Smooth muscle cell of the brain vasculature (primary cell): Measurements from ENCODE around the gene SERTM2.

Experiments used
- DNase-seq: peaks from one replicate; pipeline ENCODE4 v3.0.0-alpha.2; 2012; ENCODE audit warnings: low read depth, low spot score

Gene SERTM2

DNA sequence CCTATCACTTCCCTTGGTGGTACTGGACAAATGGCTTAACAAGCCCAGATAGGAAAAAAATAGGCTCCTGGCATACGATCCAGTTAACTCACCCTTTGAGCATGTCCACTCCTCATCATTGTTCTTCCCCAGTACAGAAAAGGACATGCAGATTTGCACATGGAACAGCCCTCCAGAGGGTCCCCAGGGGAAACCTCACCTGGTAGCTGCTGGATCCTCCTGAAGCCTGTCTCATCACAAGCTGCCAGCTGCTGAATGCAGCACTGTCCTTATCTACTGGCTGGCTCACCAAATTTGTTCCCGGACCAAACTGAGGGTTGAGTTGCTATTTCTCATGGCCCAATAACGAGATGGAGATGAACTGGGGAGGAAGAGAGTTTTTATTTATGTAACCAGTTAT, 49.4 kb downstream of the SERTM2 start:
- no peak for DNase-seq

DNA sequence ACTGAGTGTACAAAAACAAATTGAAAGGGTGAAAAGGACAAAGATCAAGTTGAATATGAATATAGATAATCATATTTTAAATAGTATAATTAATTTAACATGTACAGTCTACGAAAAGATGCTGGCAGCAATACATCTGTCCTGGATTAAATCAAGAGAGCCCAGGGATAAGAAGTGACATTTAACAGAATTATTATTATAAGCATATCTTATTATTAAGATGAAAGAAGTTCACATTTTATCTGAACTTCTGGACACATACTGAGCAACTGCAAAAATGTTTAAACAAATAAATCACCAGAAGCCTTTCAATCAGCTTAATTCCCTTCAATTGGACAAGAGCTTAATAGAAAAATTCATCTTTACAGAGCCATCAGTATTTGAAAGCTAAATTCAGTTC, 50.4 kb downstream of the SERTM2 start:
- no peak for DNase-seq

DNA sequence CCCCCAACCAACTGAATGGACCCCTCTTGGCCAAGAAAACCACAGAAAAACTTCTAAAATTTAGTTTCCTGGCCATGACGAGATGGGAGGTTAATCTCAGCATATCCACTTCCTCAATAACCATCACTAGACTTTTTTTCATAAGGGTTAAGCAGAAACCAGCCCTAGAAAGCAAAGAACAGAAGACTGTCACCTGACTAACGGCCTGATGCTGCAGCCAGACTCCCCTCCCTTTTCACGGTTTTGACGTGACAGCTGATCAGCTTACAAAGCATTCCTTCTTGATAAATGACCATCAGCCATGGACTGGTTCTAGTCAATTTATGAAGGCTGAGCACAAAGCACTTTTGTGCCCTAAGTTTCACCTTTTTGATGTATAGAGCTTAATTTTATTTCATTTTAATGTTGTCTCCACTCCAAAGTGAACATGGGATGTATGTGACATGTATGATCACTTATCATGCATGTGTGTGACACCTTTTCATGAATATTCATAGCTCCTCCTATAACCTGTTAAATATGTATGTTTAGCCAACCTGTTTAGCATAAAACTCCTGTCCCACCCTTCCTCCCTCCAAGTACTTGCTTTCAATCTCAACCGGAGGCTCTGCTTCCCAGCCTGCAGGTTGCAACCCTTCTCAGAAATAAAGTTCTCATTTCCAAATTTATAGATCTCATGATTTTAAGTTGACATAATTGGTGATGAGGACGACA, 56.3 kb downstream of the SERTM2 start:
- DNase-seq, result no peak

GRCh38 chrX:111568354-111568753, 56.9 kb downstream of the SERTM2 start:
- DNase-seq, result no peak

DNA sequence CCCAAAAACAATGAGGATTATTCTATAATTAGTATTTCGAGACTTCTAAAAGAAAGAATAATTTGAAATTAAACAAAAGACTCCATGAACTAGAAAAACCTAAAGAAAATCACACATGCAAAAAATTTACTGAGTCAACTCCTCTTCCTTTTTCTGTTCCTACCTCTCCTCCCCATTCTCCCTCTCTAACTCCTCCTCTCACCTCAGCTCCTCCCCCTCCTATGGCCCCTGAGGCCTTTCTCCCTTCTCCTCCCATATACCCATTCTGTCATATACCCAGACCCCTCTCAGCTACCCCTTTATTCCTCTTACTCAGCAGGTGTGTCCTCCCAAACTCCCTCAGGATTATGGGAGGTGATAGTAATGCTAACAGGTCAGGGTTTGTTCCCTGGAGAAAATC, 57.4 kb downstream of the SERTM2 start:
- no peak for DNase-seq
